ENCODE results near the gene VEGFA.

The VEGFA gene

GRCh38 chr6:43759136-43759906 lies 10.7 kb upstream of the VEGFA start:
- DNase-seq (ENCODE audit: low read depth) = no peak

- no peak for DNase-seq (ENCODE audit: low read depth)
Measured at GRCh38 chr6:43759907-43760206, 10.2 kb upstream of the VEGFA start.

GRCh38 chr6:43760210-43761168 lies 9.5 kb upstream of the VEGFA start:
- no peak for DNase-seq (ENCODE audit: low read depth)

- DNase-seq (ENCODE audit: low read depth) = no peak
Measured at GRCh38 chr6:43761666-43762409, 8.2 kb upstream of the VEGFA start.

- no peak for DNase-seq (ENCODE audit: low read depth)
Measured at GRCh38 chr6:43762410-43762768, 7.6 kb upstream of the VEGFA start.

GRCh38 chr6:43762966-43763695 lies 6.9 kb upstream of the VEGFA start:
- no peak for DNase-seq (ENCODE audit: low read depth)

GRCh38 chr6:43763812-43764522 lies 6.0 kb upstream of the VEGFA start:
- no peak for DNase-seq (ENCODE audit: low read depth)

- no peak for DNase-seq (ENCODE audit: low read depth)
Measured at GRCh38 chr6:43764772-43765171, 5.2 kb upstream of the VEGFA start.

GRCh38 chr6:43765776-43766499 lies 4.1 kb upstream of the VEGFA start:
- DNase-seq (ENCODE audit: low read depth) = no peak

GRCh38 chr6:43766500-43766853 lies 3.5 kb upstream of the VEGFA start:
- DNase-seq (ENCODE audit: low read depth) = no peak

- no peak for DNase-seq (ENCODE audit: low read depth)
Measured at GRCh38 chr6:43766964-43767461, 3.0 kb upstream of the VEGFA start.

- DNase-seq (ENCODE audit: low read depth) = no peak
Measured at GRCh38 chr6:43767553-43768505, 2.2 kb upstream of the VEGFA start.

GRCh38 chr6:43768506-43768860 lies 1.5 kb upstream of the VEGFA start:
- DNase-seq (ENCODE audit: low read depth) = no peak

- no peak for DNase-seq (ENCODE audit: low read depth)
Measured at GRCh38 chr6:43768983-43769525, 957 bp upstream of the VEGFA start.

- no peak for DNase-seq (ENCODE audit: low read depth)
Measured at GRCh38 chr6:43770372-43771209, 580 bp downstream of the VEGFA start.

GRCh38 chr6:43771210-43771857 lies 1.3 kb downstream of the VEGFA start:
- peak; percentile 39 for DNase-seq (ENCODE audit: low read depth)

- DNase-seq (ENCODE audit: low read depth) = peak; percentile 36
Measured at GRCh38 chr6:43771858-43772680, 2.1 kb downstream of the VEGFA start.

Measured in activated gamma-delta T cell treated with anti-CD3 and anti-CD28 coated beads, Interleukin-2, amount 50 U/mL, for 16 hours (primary cell).